Keratinocyte (primary cell): ENCODE measurements around the gene SEMA3C.

Experiments used
- EZH2 ChIP-seq: IDR thresholded peaks from one replicate; pipeline ENCODE4 v1.6.1; 2012; ENCODE audit warnings: inconsistent platforms, mild to moderate bottlenecking, low read length, moderate library complexity
- TF ChIP-seq, protein P1 (sequence below), 3 experiments: IDR thresholded peaks in 1 of 3; conservative IDR thresholded peaks in 1 of 3; optimal IDR thresholded peaks in 1 of 3; 2 replicates in 2 of 3; 3 replicates in 1 of 3; pipeline versions ENCODE3 to v1.5.1; 2011; ENCODE audit warnings: low read length in 3 of 3, mild to moderate bottlenecking in 3 of 3, moderate library complexity in 2 of 3, control low read depth in 1 of 3, inconsistent platforms in 1 of 3; ENCODE audit not compliant: insufficient read depth in 2 of 3; ENCODE audit errors: extremely low read depth in 1 of 3

DNA sequence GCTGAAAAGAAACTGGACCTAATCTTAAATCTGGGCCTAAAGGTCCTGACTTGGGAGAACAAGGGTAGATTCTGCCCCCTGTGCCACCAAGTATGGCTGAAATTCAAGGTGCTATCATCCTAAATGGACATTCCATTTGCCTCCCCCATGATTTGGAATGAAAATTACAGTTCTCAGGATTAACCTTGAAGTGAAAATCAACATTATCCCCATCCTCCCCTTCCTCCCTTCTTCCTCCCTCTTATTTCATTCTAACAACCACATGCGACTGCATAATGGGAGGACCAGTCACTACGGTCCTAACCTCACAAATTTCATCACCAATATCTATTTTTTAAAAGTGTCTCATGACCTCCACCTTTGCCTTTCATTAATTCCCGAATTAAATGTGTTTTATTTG lies 62.1 kb downstream of the SEMA3C start:
- TF ChIP-seq, protein P1, sequence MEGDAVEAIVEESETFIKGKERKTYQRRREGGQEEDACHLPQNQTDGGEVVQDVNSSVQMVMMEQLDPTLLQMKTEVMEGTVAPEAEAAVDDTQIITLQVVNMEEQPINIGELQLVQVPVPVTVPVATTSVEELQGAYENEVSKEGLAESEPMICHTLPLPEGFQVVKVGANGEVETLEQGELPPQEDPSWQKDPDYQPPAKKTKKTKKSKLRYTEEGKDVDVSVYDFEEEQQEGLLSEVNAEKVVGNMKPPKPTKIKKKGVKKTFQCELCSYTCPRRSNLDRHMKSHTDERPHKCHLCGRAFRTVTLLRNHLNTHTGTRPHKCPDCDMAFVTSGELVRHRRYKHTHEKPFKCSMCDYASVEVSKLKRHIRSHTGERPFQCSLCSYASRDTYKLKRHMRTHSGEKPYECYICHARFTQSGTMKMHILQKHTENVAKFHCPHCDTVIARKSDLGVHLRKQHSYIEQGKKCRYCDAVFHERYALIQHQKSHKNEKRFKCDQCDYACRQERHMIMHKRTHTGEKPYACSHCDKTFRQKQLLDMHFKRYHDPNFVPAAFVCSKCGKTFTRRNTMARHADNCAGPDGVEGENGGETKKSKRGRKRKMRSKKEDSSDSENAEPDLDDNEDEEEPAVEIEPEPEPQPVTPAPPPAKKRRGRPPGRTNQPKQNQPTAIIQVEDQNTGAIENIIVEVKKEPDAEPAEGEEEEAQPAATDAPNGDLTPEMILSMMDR (optimal IDR thresholded peaks at IDR 0.05 in 1 of 3, IDR thresholded peaks at IDR 0.05 in 1 of 3, conservative IDR thresholded peaks at IDR 0.05 in 1 of 3; ENCODE audit: extremely low read depth in 1 of 3, insufficient read depth in 2 of 3, low read length in 3 of 3): no peak
- no peak for TF ChIP-seq EZH2
